Measurements from ENCODE around the gene OR6J1.

DNA sequence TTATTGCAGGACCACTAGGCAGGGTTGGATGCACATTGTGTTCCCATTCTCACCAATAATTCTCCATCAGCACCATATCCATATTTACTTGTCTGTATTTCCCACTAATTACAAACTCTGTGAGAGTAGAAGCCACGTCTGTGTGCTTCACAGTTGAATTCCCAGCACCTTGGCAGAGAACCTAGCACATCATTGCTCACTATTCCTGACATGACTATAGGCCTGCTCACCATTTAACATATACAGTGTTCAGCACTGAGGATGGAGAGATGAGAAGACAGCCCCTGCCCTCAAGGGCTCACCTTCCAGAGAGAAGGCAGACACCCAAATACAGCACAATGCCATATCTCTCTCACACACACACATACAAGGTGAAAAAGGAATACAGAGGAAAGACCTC is 60.2 kb downstream of the OR6J1 start:
- TF ChIP-seq, protein P1, sequence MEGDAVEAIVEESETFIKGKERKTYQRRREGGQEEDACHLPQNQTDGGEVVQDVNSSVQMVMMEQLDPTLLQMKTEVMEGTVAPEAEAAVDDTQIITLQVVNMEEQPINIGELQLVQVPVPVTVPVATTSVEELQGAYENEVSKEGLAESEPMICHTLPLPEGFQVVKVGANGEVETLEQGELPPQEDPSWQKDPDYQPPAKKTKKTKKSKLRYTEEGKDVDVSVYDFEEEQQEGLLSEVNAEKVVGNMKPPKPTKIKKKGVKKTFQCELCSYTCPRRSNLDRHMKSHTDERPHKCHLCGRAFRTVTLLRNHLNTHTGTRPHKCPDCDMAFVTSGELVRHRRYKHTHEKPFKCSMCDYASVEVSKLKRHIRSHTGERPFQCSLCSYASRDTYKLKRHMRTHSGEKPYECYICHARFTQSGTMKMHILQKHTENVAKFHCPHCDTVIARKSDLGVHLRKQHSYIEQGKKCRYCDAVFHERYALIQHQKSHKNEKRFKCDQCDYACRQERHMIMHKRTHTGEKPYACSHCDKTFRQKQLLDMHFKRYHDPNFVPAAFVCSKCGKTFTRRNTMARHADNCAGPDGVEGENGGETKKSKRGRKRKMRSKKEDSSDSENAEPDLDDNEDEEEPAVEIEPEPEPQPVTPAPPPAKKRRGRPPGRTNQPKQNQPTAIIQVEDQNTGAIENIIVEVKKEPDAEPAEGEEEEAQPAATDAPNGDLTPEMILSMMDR (conservative IDR thresholded peaks at IDR 0.05; ENCODE audit: low read depth, low read length), result no peak
- TF ChIP-seq EZH2 (IDR thresholded peaks at IDR 0.05; ENCODE audit: borderline replicate concordance, low read depth, low read length, poor library complexity, severe bottlenecking), result no peak

All from A673 (cell line).